Caco-2 (cell line): Measurements from ENCODE around the gene NCMAP. TPM values are rescaled to one million over a fixed set of nuclear protein-coding genes. Genes with fewer than 3 reads are reported as not detected.

Experiments used
- BruUV-seq: library from RNA; stranded (reverse); fragments of 400-500 nt; replicated peaks from 2 replicates; lab custom pipeline; 2021; lab: Mats Ljungman, UMichigan
- CTCF ChIA-PET: fragments of 300-600 bp; sonication (Branson Sonifier 250); formaldehyde crosslinking; loops from one replicate; lab custom pipeline; 2022; ENCODE audit warnings: antibody characterized with exemption; lab: Charles Lee
- POLR2A ChIA-PET: fragments of 300-600 bp; sonication (Branson Sonifier 250); formaldehyde crosslinking; loops from one replicate; lab custom pipeline; 2022; ENCODE audit warnings: antibody characterized with exemption; lab: Charles Lee
- DNase-seq, 2 experiments: peaks; one replicate each; pipeline versions ENCODE4 v3.0.0 to v3.0.0-alpha.2; 2020 to 2022
- H3K27me3 ChIP-seq: replicated peaks from 2 replicates; pipeline ENCODE4 v1.6.0; 2011; ENCODE audit warnings: low read length; ENCODE audit not compliant: control insufficient read depth, insufficient read depth
- H3K36me3 ChIP-seq: 2 replicates; pipeline ENCODE4 v1.5.1; 2011; ENCODE audit warnings: low read length; ENCODE audit not compliant: control insufficient read depth, insufficient read depth
- H3K4me1 ChIP-seq: fragments of 250-450 bp; sonication (Bioruptor Pico); 2 replicates; pipeline ENCODE4 v1.5.1; 2020; ENCODE audit warnings: mild to moderate bottlenecking
- H3K4me3 ChIP-seq: 2 replicates; pipeline ENCODE4 v1.5.1; 2011; ENCODE audit warnings: low read depth, mild to moderate bottlenecking, control low read depth, low read length
- H3K9me3 ChIP-seq: fragments of 250-450 bp; sonication (Bioruptor Pico); 2 replicates; pipeline ENCODE4 v1.5.1; 2020; ENCODE audit warnings: mild to moderate bottlenecking, moderate library complexity
- H3K27ac Mint-ChIP-seq: one replicate; pipeline ENCODE4 v1.8.0; 2022; ENCODE audit warnings: mixed read lengths; ENCODE audit not compliant: unreplicated experiment
- H3K27me3 Mint-ChIP-seq: one replicate; pipeline ENCODE4 v1.8.0; 2022; ENCODE audit warnings: mixed read lengths; ENCODE audit not compliant: insufficient read depth, unreplicated experiment
- H3K36me3 Mint-ChIP-seq: one replicate; pipeline ENCODE4 v1.8.0; 2022; ENCODE audit warnings: mild to moderate bottlenecking, mixed read lengths; ENCODE audit not compliant: insufficient read depth, unreplicated experiment
- H3K4me1 Mint-ChIP-seq: one replicate; pipeline ENCODE4 v1.8.0; 2022; ENCODE audit warnings: low read depth, mixed read lengths; ENCODE audit not compliant: unreplicated experiment
- H3K4me3 Mint-ChIP-seq: one replicate; pipeline ENCODE4 v1.8.0; 2022; ENCODE audit warnings: mild to moderate bottlenecking, moderate library complexity, mixed read lengths; ENCODE audit not compliant: unreplicated experiment
- H3K9me3 Mint-ChIP-seq: one replicate; pipeline ENCODE4 v1.8.0; 2022; ENCODE audit warnings: mixed read lengths; ENCODE audit not compliant: unreplicated experiment
- CTCF ChIP-seq, 2 experiments: fragments of 200-600 bp in 1 of 2; IDR thresholded peaks; 1 replicate in 1 of 2; 2 replicates in 1 of 2; pipeline versions ENCODE4 v1.5.1 to v1.8.0; 2011 to 2022; ENCODE audit warnings: antibody characterized with exemption in 1 of 2, control low read depth in 1 of 2, inconsistent platforms in 1 of 2, low read depth in 1 of 2, low read length in 1 of 2, mild to moderate bottlenecking in 1 of 2, moderate library complexity in 1 of 2; ENCODE audit not compliant: insufficient read depth in 1 of 2, severe bottlenecking in 1 of 2, unreplicated experiment in 1 of 2
- intact Hi-C: fragments of 100-400 bp; cut with micrococcal nuclease; formaldehyde crosslinking; loops from one replicate; pipeline ENCODE4 v1.10.0; 2022; ENCODE audit not compliant: unreplicated experiment
- total RNA-seq: library from RNA; stranded (reverse); gene quantifications from 2 replicates; pipeline ENCODE4 v1.2.3, GENCODE V29; 2022

Gene NCMAP
- total RNA-seq, 1 experiment from 2014 or later = 0.43 TPM

- no peak for TF ChIP-seq CTCF (IDR thresholded peaks at IDR 0.05; ENCODE audit: insufficient read depth in 1 of 2, low read depth in 1 of 2, low read length in 1 of 2, severe bottlenecking in 1 of 2, unreplicated experiment in 1 of 2)
- no peak overlapping the region for H3K4me3 Mint-ChIP-seq
- H3K36me3 Mint-ChIP-seq = no peaks in the 10 kb centered on the region
- ChIA-PET POLR2A (no interaction called here), CTCF (interaction anchor here (0.6 to 2.1 kb wide), 7 partner anchors 28 to 341 kb away, joined by 3 to 13 read pairs (median 5); partner anchors contain the start of genes NIPAL3 and RCAN3)
- no TSS peak for BruUV-seq
- Histone ChIP-seq H3K4me3 (no peak overlapping the region), H3K36me3 (no peaks in the 10 kb centered on the region), H3K9me3 (no peaks in the 10 kb centered on the region), H3K27me3 (no peaks in the 10 kb centered on the region), H3K4me1 (peaks cover 48% of the 10 kb centered on the region)
- no peaks in the 10 kb centered on the region for H3K27me3 Mint-ChIP-seq
- peaks cover 21% of the 10 kb centered on the region for H3K4me1 Mint-ChIP-seq
- H3K9me3 Mint-ChIP-seq = no peaks in the 10 kb centered on the region
- intact Hi-C loops = loop anchor here (5.0 kb wide), 1 partner anchor 47 kb away; no protein-coding TSS in a partner anchor
- no peak for DNase-seq
- H3K27ac Mint-ChIP-seq = no peak overlapping the region
Measured at GRCh38 chr1:24540051-24540905, 15.6 kb upstream of the NCMAP start.

- peaks cover 47% of the 10 kb centered on the region for H3K4me1 ChIP-seq
- H3K36me3 ChIP-seq = no peaks in the 10 kb centered on the region
- no peaks in the 10 kb centered on the region for H3K27me3 Mint-ChIP-seq
- H3K9me3 ChIP-seq = no peaks in the 10 kb centered on the region
- H3K36me3 Mint-ChIP-seq = no peaks in the 10 kb centered on the region
- H3K4me1 Mint-ChIP-seq = peaks cover 26% of the 10 kb centered on the region
- no peak overlapping the region for H3K4me3 ChIP-seq
- H3K27me3 ChIP-seq = no peaks in the 10 kb centered on the region
- ChIA-PET POLR2A (interaction anchor here (0.7 kb wide), 1 partner anchor 381 kb away, joined by 5 read pairs; no protein-coding TSS in a partner anchor), CTCF (interaction anchor here (0.6 to 2.1 kb wide), 11 partner anchors 25 to 342 kb away, joined by 3 to 13 read pairs (median 4); partner anchors contain the start of genes NIPAL3 and RCAN3)
- intact Hi-C loops = loop anchor here (1.0 to 5.0 kb wide), 3 partner anchors 27 to 46 kb away; partner anchors contain the start of gene RCAN3
- no TSS peak for BruUV-seq
- TF ChIP-seq CTCF (IDR thresholded peaks at IDR 0.05; ENCODE audit: insufficient read depth in 1 of 2, low read depth in 1 of 2, low read length in 1 of 2, severe bottlenecking in 1 of 2, unreplicated experiment in 1 of 2) = no peak
- H3K27ac Mint-ChIP-seq = no peak overlapping the region
- peak; percentile 52 to 64 for DNase-seq
- H3K9me3 Mint-ChIP-seq = no peaks in the 10 kb centered on the region
- peak overlapping the region; percentile 44 for H3K4me3 Mint-ChIP-seq
Measured at GRCh38 chr1:24540906-24541710, 14.8 kb upstream of the NCMAP start.
